Loucy (cell line): ENCODE data around the gene CCDC177.

Experiments
- H2AFZ ChIP-seq: fragments of 200-600 bp; sonication (generic); 2 replicates; pipeline ENCODE4 v1.6.0; 2016; ENCODE audit warnings: antibody characterized with exemption, mild to moderate bottlenecking, low read length, moderate library complexity
- H3F3A ChIP-seq: fragments of 200-600 bp; 2 replicates; pipeline ENCODE4 v1.6.0; 2016; ENCODE audit warnings: antibody characterized with exemption, low read depth, mild to moderate bottlenecking
- H3K27me3 ChIP-seq: fragments of 200-600 bp; sonication (generic); 2 replicates; pipeline ENCODE4 v1.6.1; 2014; ENCODE audit warnings: low read length, mild to moderate bottlenecking; ENCODE audit not compliant: insufficient read depth, poor library complexity, severe bottlenecking
- H3K36me3 ChIP-seq: fragments of 200-600 bp; sonication (generic); 2 replicates; pipeline ENCODE4 v1.6.1; 2016; ENCODE audit warnings: low read length; ENCODE audit not compliant: insufficient read depth
- H3K4me1 ChIP-seq: fragments of 200-600 bp; sonication (generic); 2 replicates; pipeline ENCODE4 v1.5.1; 2014; ENCODE audit warnings: low read length, mild to moderate bottlenecking; ENCODE audit not compliant: insufficient read depth, poor library complexity, severe bottlenecking
- H3K4me2 ChIP-seq: fragments of 200-600 bp; sonication (generic); 2 replicates; pipeline ENCODE4 v1.6.0; 2014; ENCODE audit warnings: antibody characterized with exemption, low read length, low read depth, mild to moderate bottlenecking; ENCODE audit not compliant: poor library complexity, severe bottlenecking
- H3K4me3 ChIP-seq: fragments of 200-600 bp; sonication (generic); 2 replicates; pipeline ENCODE4 v1.5.1; 2014; ENCODE audit warnings: low read length, mild to moderate bottlenecking, mixed read lengths; ENCODE audit not compliant: poor library complexity, severe bottlenecking
- H3K79me2 ChIP-seq: fragments of 200-600 bp; sonication (generic); 2 replicates; pipeline ENCODE4 v1.6.1; 2014; ENCODE audit warnings: low read length; ENCODE audit not compliant: insufficient read depth
- H3K9ac ChIP-seq: fragments of 200-600 bp; sonication (generic); 2 replicates; pipeline ENCODE4 v1.6.0; 2014; ENCODE audit warnings: mild to moderate bottlenecking, low read depth, low read length, moderate library complexity; ENCODE audit not compliant: poor library complexity, severe bottlenecking
- H3K9me2 ChIP-seq: fragments of 200-600 bp; sonication (generic); replicated peaks from 2 replicates; pipeline ENCODE4 v1.6.1; 2016; ENCODE audit warnings: low read depth, low read length, mixed read lengths
- H3K9me3 ChIP-seq: fragments of 200-600 bp; sonication (generic); 2 replicates; pipeline ENCODE4 v1.6.1; 2014; ENCODE audit warnings: mild to moderate bottlenecking, antibody characterized with exemption, low read length, low read depth; ENCODE audit not compliant: insufficient read depth
- H4K20me1 ChIP-seq: fragments of 200-600 bp; sonication (generic); 2 replicates; pipeline ENCODE4 v1.6.0; 2014; ENCODE audit warnings: antibody characterized with exemption, low read length, mild to moderate bottlenecking; ENCODE audit not compliant: insufficient read depth, poor library complexity, severe bottlenecking
- CTCF ChIP-seq: fragments of 200-600 bp; sonication (generic); conservative IDR thresholded peaks from 2 replicates; pipeline ENCODE4 v1.5.1; 2014; ENCODE audit warnings: mild to moderate bottlenecking, antibody characterized with exemption, low read length
- EZH2phosphoT487 ChIP-seq: fragments of 200-600 bp; IDR thresholded peaks from 2 replicates; pipeline ENCODE4 v1.6.1; 2018; ENCODE audit warnings: antibody characterized with exemption, mild to moderate bottlenecking, moderate library complexity, borderline replicate concordance

CCDC177 gene

GRCh38 chr14:69620211-69620611, 45.5 kb upstream of the CCDC177 start:
- no peaks in the 10 kb centered on the region for H3K9me3 ChIP-seq
- H2AFZ ChIP-seq: no peak overlapping the region
- peak overlapping the region; percentile 55 for H3K9ac ChIP-seq
- H3K4me3 ChIP-seq: peak overlapping the region; percentile 30
- H3K9me2 ChIP-seq: no peaks in the 10 kb centered on the region
- TF ChIP-seq CTCF (no peak), EZH2phosphoT487 (no peak)
- peaks cover 94% of the 10 kb centered on the region for H3K4me1 ChIP-seq
- H3F3A ChIP-seq: peaks cover 9% of the 10 kb centered on the region
- H3K79me2 ChIP-seq: peaks cover 97% of the 10 kb centered on the region
- no peaks in the 10 kb centered on the region for H3K36me3 ChIP-seq
- peak overlapping the region; percentile 95 for H3K4me2 ChIP-seq
- no peaks in the 10 kb centered on the region for H3K27me3 ChIP-seq
- peaks cover 10% of the 10 kb centered on the region for H4K20me1 ChIP-seq

DNA sequence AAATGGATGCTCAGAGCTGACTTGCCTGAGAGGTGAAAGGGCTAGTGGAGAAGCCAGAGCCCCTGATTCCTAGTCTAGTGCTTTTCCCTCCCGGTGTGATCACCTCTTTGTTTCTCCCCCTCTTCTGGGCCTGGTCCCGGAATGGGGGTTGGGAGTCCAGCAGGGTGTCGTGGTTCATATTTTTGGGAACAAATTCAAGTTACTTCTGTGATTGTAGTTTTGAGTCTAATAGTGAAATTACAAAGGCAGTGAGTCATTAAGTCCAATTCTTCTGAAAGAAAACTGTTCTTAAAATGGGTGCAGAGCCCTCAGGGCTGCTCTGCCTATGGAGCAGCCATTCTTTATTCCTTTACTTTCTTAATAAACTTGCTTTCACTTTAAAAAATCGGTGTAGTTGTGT, 44.3 kb upstream of the CCDC177 start:
- Histone ChIP-seq H4K20me1 (peaks cover 18% of the 10 kb centered on the region), H3K9me2 (no peaks in the 10 kb centered on the region), H3K4me3 (peak overlapping the region; percentile 94), H2AFZ (no peak overlapping the region), H3K9me3 (no peaks in the 10 kb centered on the region), H3K36me3 (no peaks in the 10 kb centered on the region), H3K4me1 (peaks cover 93% of the 10 kb centered on the region), H3K27me3 (no peaks in the 10 kb centered on the region), H3F3A (0 out of 2 replicates have a peak, but pooled peaks cover 1% of the 10 kb centered on the region), H3K4me2 (peak overlapping the region; percentile 95), H3K9ac (peak overlapping the region; percentile 99), H3K79me2 (peaks cover 98% of the 10 kb centered on the region)
- TF ChIP-seq CTCF (no peak), EZH2phosphoT487 (no peak)

DNA sequence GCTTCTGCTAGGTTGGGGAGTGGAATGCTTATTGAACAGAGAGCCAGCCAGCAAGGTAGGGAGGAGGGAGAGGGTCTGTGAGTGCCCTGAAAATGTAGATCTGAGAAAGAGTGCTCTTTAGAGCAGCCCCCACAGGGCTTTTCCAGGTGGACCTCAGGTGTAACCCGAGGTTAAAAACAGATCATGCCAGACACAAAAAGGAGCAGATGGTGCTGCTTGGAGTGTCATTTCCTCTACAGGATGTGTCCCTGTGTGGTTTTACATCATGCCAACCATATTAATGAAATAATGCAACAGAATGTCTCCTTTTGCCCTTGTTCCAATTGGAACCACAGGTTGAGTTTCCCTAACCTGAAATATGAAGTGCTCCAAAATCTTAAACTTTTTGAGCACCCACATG, 43.1 kb upstream of the CCDC177 start:
- peak overlapping the region; percentile 94 for H3K4me3 ChIP-seq
- peak overlapping the region; percentile 95 for H3K4me2 ChIP-seq
- H3K4me1 ChIP-seq: peaks cover 93% of the 10 kb centered on the region
- H3K36me3 ChIP-seq: no peaks in the 10 kb centered on the region
- H3K9me3 ChIP-seq: no peaks in the 10 kb centered on the region
- TF ChIP-seq EZH2phosphoT487 (no peak), CTCF (no peak)
- peaks cover 25% of the 10 kb centered on the region for H4K20me1 ChIP-seq
- peaks cover 100% of the 10 kb centered on the region for H3K79me2 ChIP-seq
- H3K27me3 ChIP-seq: no peaks in the 10 kb centered on the region
- H3F3A ChIP-seq: no peaks in the 10 kb centered on the region
- H2AFZ ChIP-seq: no peak overlapping the region
- H3K9ac ChIP-seq: peak overlapping the region; percentile 99
- H3K9me2 ChIP-seq: no peaks in the 10 kb centered on the region
